Activated CD8-positive, alpha-beta memory T cell treated with anti-CD3 and anti-CD28 coated beads for 36 hours (primary cell): Measurements from ENCODE around the gene GMCL2. TPM values are rescaled to one million over a fixed set of nuclear protein-coding genes. Genes with fewer than 3 reads are reported as not detected.

ENCODE experiments used
- CTCF ChIA-PET: fragments of 350-600 bp; sonication (Branson Sonifier 250); formaldehyde crosslinking; loops from one replicate; lab custom pipeline; 2021; ENCODE audit warnings: antibody characterized with exemption; lab: Charles Lee
- POLR2A ChIA-PET: fragments of 350-600 bp; sonication (Branson Sonifier 250); formaldehyde crosslinking; loops from one replicate; lab custom pipeline; 2021; ENCODE audit warnings: antibody characterized with exemption; lab: Charles Lee
- total RNA-seq, 2 experiments: library from RNA; stranded (reverse); gene quantifications; one replicate each; pipeline ENCODE4 v1.2.3, GENCODE V29; 2021

Gene GMCL2
- total RNA-seq, 2 experiments from 2014 or later = not detected

- ChIA-PET CTCF (interaction anchor here (2.1 kb wide), 1 partner anchor 18 kb away, joined by 6 read pairs; no protein-coding TSS in a partner anchor), POLR2A (interaction anchor here (0.6 to 1.1 kb wide), 3 partner anchors 9 to 27 kb away, joined by 3 to 5 read pairs (median 3); no protein-coding TSS in a partner anchor)
These were observed 23.5 kb upstream of the GMCL2 start for GRCh38 chr5:178210686-178211085.

- CTCF ChIA-PET = interaction anchor here (0.6 to 2.1 kb wide), 2 partner anchors 18 to 1834 kb away, joined by 3 to 6 read pairs; no protein-coding TSS in a partner anchor
- POLR2A ChIA-PET = interaction anchor here (0.8 to 1.0 kb wide), 2 partner anchors 28 to 94 kb away, joined by 3 to 4 read pairs; no protein-coding TSS in a partner anchor
These were observed 22.9 kb upstream of the GMCL2 start for GRCh38 chr5:178210073-178210535.

- POLR2A ChIA-PET = interaction anchor here (0.8 kb wide), 1 partner anchor 93 kb away, joined by 4 read pairs; no protein-coding TSS in a partner anchor
- CTCF ChIA-PET = interaction anchor here (0.6 to 2.1 kb wide), 2 partner anchors 19 to 1835 kb away, joined by 3 to 6 read pairs; no protein-coding TSS in a partner anchor
These were observed 22.3 kb upstream of the GMCL2 start for GRCh38 chr5:178209334-178210072.

- ChIA-PET CTCF (interaction anchor here (2.1 kb wide), 1 partner anchor 20 kb away, joined by 6 read pairs; no protein-coding TSS in a partner anchor), POLR2A (no interaction called here)
These were observed 21.5 kb upstream of the GMCL2 start for GRCh38 chr5:178208540-178209227.

GRCh38 chr5:178207917-178208280 is 20.7 kb upstream of the GMCL2 start:
- ChIA-PET CTCF (interaction anchor here (0.6 to 1.2 kb wide), 2 partner anchors 12 to 27 kb away, joined by 3 to 4 read pairs; no protein-coding TSS in a partner anchor), POLR2A (interaction anchor here (1.6 to 2.7 kb wide), 2 partner anchors 24 to 30 kb away, joined by 4 to 13 read pairs; partner anchors contain the start of gene PHYKPL)

GRCh38 chr5:178207183-178207916 is 20.2 kb upstream of the GMCL2 start:
- POLR2A ChIA-PET = interaction anchor here (1.0 to 2.7 kb wide), 4 partner anchors 22 to 54 kb away, joined by 3 to 13 read pairs (median 4); partner anchors contain the start of genes NHP2 and PHYKPL
- CTCF ChIA-PET = interaction anchor here (0.6 to 1.2 kb wide), 2 partner anchors 13 to 28 kb away, joined by 3 to 4 read pairs; no protein-coding TSS in a partner anchor

GRCh38 chr5:178206166-178207101 is 19.3 kb upstream of the GMCL2 start:
- CTCF ChIA-PET = interaction anchor here (1.2 to 1.3 kb wide), 2 partner anchors 28 to 29 kb away, joined by 3 read pairs; no protein-coding TSS in a partner anchor
- POLR2A ChIA-PET = interaction anchor here (0.7 to 2.7 kb wide), 6 partner anchors 8 to 1414 kb away, joined by 3 to 13 read pairs (median 4); partner anchors contain the start of genes NHP2 and PHYKPL

- POLR2A ChIA-PET = interaction anchor here (0.7 to 2.7 kb wide), 4 partner anchors 9 to 1415 kb away, joined by 3 to 13 read pairs (median 4); partner anchors contain the start of gene PHYKPL
These were observed 18.5 kb upstream of the GMCL2 start for GRCh38 chr5:178205749-178206047.

GRCh38 chr5:178204935-178205748 is 18.0 kb upstream of the GMCL2 start:
- CTCF ChIA-PET = interaction anchor here (0.8 to 1.5 kb wide), 4 partner anchors 8 to 49 kb away, joined by 3 to 4 read pairs (median 3); no protein-coding TSS in a partner anchor
- POLR2A ChIA-PET = interaction anchor here (0.5 to 2.7 kb wide), 14 partner anchors 8 to 1415 kb away, joined by 3 to 13 read pairs (median 4); partner anchors contain the start of genes NHP2, PHYKPL and RMND5B

More at GRCh38 chr5:178205749-178206047, 18.5 kb upstream of the GMCL2 start:
- CTCF ChIA-PET = interaction anchor here (1.3 kb wide), 1 partner anchor 29 kb away, joined by 3 read pairs; no protein-coding TSS in a partner anchor

- POLR2A ChIA-PET = interaction anchor here (0.5 to 1.6 kb wide), 14 partner anchors 9 to 422 kb away, joined by 3 to 11 read pairs (median 4); partner anchors contain the start of genes NHP2, PHYKPL and RMND5B
- CTCF ChIA-PET = interaction anchor here (0.8 to 1.5 kb wide), 4 partner anchors 9 to 129 kb away, joined by 3 to 5 read pairs (median 4); no protein-coding TSS in a partner anchor
These were observed 17.2 kb upstream of the GMCL2 start, which contains the start of gene HNRNPAB for GRCh38 chr5:178204182-178204934. Gene HNRNPAB, plus strand, starts transcription at chr5:178204533. Its CDS starts 305 bp downstream, at chr5:178204838.

- ChIA-PET POLR2A (interaction anchor here (0.6 to 1.6 kb wide), 11 partner anchors 9 to 423 kb away, joined by 3 to 11 read pairs (median 5); partner anchors contain the start of genes NHP2, PHYKPL and RMND5B), CTCF (interaction anchor here (1.0 to 1.5 kb wide), 3 partner anchors 10 to 128 kb away, joined by 3 to 5 read pairs (median 4); no protein-coding TSS in a partner anchor)
These were observed 16.6 kb upstream of the GMCL2 start for GRCh38 chr5:178203670-178204181.

- ChIA-PET CTCF (no interaction called here), POLR2A (no interaction called here)
These were observed 15.4 kb upstream of the GMCL2 start for GRCh38 chr5:178202541-178202940.

- CTCF ChIA-PET = no interaction called here
- POLR2A ChIA-PET = no interaction called here
These were observed 14.7 kb upstream of the GMCL2 start for GRCh38 chr5:178201927-178202235.

- CTCF ChIA-PET = interaction anchor here (0.6 to 1.7 kb wide), 2 partner anchors 14 to 37 kb away, joined by 3 to 6 read pairs; no protein-coding TSS in a partner anchor
- POLR2A ChIA-PET = no interaction called here
These were observed 14.2 kb upstream of the GMCL2 start for GRCh38 chr5:178201221-178201926.
